Panc1 (cell line): ENCODE results near the gene AGAP1.

Experiments
- CTCF ChIP-seq: fragments of 450-650 bp; IDR thresholded peaks from 2 replicates; pipeline ENCODE4 v1.5.1; 2017; ENCODE audit warnings: mild to moderate bottlenecking
- POLR2AphosphoS5 ChIP-seq: IDR thresholded peaks from 2 replicates; pipeline ENCODE4 v1.6.1; 2012; ENCODE audit warnings: mild to moderate bottlenecking, low read depth, low read length, moderate library complexity

GRCh38 chr2:235954281-235954680 is 460.4 kb downstream of the AGAP1 start:
- no peak for TF ChIP-seq CTCF
- no peak for TF ChIP-seq POLR2AphosphoS5
